Naive thymus-derived CD4-positive, alpha-beta T cell (primary cell): Measurements from ENCODE around the gene MAP3K2. TPM values are rescaled to one million over a fixed set of nuclear protein-coding genes. Genes with fewer than 3 reads are reported as not detected.

Source experiments
- ATAC-seq: fragments of 150-1000 bp; cut with Tn5 transposase; 2 replicates; pipeline ENCODE4 v1.10.0; 2021; ENCODE audit warnings: mild to moderate bottlenecking, moderate library complexity
- CTCF ChIA-PET: fragments of 350-600 bp; sonication (Branson Sonifier 250); formaldehyde crosslinking; loops from one replicate; lab custom pipeline; 2021; ENCODE audit warnings: antibody characterized with exemption; lab: Charles Lee
- POLR2A ChIA-PET: fragments of 350-600 bp; sonication (Branson Sonifier 250); formaldehyde crosslinking; loops from one replicate; lab custom pipeline; 2021; ENCODE audit warnings: antibody characterized with exemption, inconsistent platforms; lab: Charles Lee
- DNase-seq, 9 donors: peaks; one replicate each; pipeline versions ENCODE4 v3.0.0 to v3.0.0-alpha.2; 2020 to 2022; ENCODE audit warnings: mixed read lengths in 1 of 9
- H3K27ac ChIP-seq: one replicate; pipeline ENCODE4 v1.7.0; 2013; ENCODE audit warnings: mild to moderate bottlenecking, low read depth, low read length, moderate library complexity
- H3K27me3 ChIP-seq, 2 donors: one replicate each; pipeline ENCODE4 v1.7.0; 2013; ENCODE audit warnings: low read length in 2 of 2, mild to moderate bottlenecking in 2 of 2, moderate library complexity in 2 of 2; ENCODE audit not compliant: control insufficient read depth in 2 of 2, insufficient read depth in 2 of 2
- H3K36me3 ChIP-seq, 3 experiments: 1 replicate in 2 of 3; 2 replicates in 1 of 3; pipeline ENCODE4 v1.7.0; 2013; ENCODE audit warnings: low read length in 3 of 3, mild to moderate bottlenecking in 3 of 3, moderate library complexity in 1 of 3; ENCODE audit not compliant: insufficient read depth in 3 of 3, control insufficient read depth in 2 of 3
- H3K4me1 ChIP-seq, 2 donors: one replicate each; pipeline ENCODE4 v1.7.0; 2013; ENCODE audit warnings: low read length in 2 of 2, mild to moderate bottlenecking in 2 of 2, moderate library complexity in 1 of 2; ENCODE audit not compliant: control insufficient read depth in 2 of 2, insufficient read depth in 2 of 2
- H3K4me3 ChIP-seq: 2 replicates; pipeline ENCODE4 v1.7.0; 2013; ENCODE audit warnings: mild to moderate bottlenecking, low read length
- H3K9me3 ChIP-seq, 3 experiments: 1 replicate in 2 of 3; 2 replicates in 1 of 3; pipeline ENCODE4 v1.7.0; 2013; ENCODE audit warnings: low read length in 3 of 3; ENCODE audit not compliant: control insufficient read depth in 2 of 3
- H3K27ac Mint-ChIP-seq, 9 donors: one replicate each; pipeline ENCODE4 v1.8.0; 2020 to 2022; ENCODE audit warnings: mixed read lengths in 9 of 9, mild to moderate bottlenecking in 8 of 9, moderate library complexity in 5 of 9, inconsistent platforms in 2 of 9
- H3K27me3 Mint-ChIP-seq, 5 donors: one replicate each; pipeline ENCODE4 v1.8.0; 2021 to 2022; ENCODE audit warnings: mixed read lengths in 5 of 5, mild to moderate bottlenecking in 1 of 5
- H3K36me3 Mint-ChIP-seq, 5 donors: one replicate each; pipeline ENCODE4 v1.8.0; 2020 to 2022; ENCODE audit warnings: mixed read lengths in 5 of 5, mild to moderate bottlenecking in 3 of 5, inconsistent platforms in 1 of 5
- H3K4me1 Mint-ChIP-seq, 7 donors: one replicate each; pipeline ENCODE4 v1.8.0; 2020 to 2022; ENCODE audit warnings: mixed read lengths in 7 of 7, mild to moderate bottlenecking in 3 of 7, inconsistent platforms in 1 of 7
- H3K4me3 Mint-ChIP-seq, 10 donors: one replicate each; pipeline ENCODE4 v1.8.0; 2020 to 2022; ENCODE audit warnings: mild to moderate bottlenecking in 10 of 10, mixed read lengths in 10 of 10, moderate library complexity in 6 of 10, inconsistent platforms in 2 of 10
- H3K9me3 Mint-ChIP-seq, 11 donors: one replicate each; pipeline ENCODE4 v1.8.0; 2020 to 2022; ENCODE audit warnings: mixed read lengths in 11 of 11, mild to moderate bottlenecking in 4 of 11, inconsistent platforms in 1 of 11, moderate library complexity in 1 of 11
- intact Hi-C, 2 donors: fragments of 100-400 bp; cut with micrococcal nuclease; formaldehyde crosslinking; loops; one replicate each; pipeline ENCODE4 v1.15.1; 2023
- polyA plus RNA-seq, 2 donors: library from polyadenylated mRNA; unstranded; fragments of 300-500 nt; fragmentation: Illumina TruSeq; gene quantifications; one replicate each; pipeline ENCODE4 v1.2.3, GENCODE V29; 2021
- total RNA-seq, 6 experiments: library from RNA in 5 of 6; stranded (reverse) in 5 of 6; gene quantifications; 1 replicate in 5 of 6; 2 replicates in 1 of 6; pipeline ENCODE4 v1.2.3 and lab custom pipeline; 2021 to 2026

MAP3K2 gene
- total and polyA plus RNA-seq, 7 experiments from 2014 or later, result 41.3 to 111 (median 81.3) TPM

DNA sequence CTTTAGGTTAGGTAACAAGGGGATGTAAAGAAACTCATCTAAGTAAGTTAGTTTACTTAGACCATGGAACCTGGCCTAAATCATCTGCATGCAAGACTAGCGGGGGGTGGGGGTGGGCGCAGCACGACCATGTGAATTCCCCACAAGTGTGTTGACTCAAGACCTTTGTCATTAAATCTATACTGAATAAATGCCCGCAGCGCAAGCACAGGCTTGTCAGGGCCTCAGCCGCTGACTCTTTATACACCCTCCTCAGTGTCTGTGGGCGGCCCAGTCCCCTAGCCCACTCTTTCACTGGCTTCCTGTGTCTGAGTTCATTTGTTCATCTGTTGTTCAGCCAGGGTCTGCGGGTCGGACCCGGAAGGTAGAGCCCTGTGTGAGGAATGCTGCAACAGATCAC is 17.8 kb downstream of the MAP3K2 start:
- Histone ChIP-seq H3K9me3 (peaks cover 0 to 38% (median 3%) of the 10 kb centered on the region in 3 experiments), H3K27me3 (no peaks in the 10 kb centered on the region), H3K4me3 (no peak overlapping the region), H3K27ac (no peak overlapping the region), H3K4me1 (peaks cover 5 to 6% of the 10 kb centered on the region in 2 donors), H3K36me3 (peaks cover 0 to 7% (median 0%) of the 10 kb centered on the region in 3 experiments)
- intact Hi-C loops, result no loop called here
- peaks cover 16 to 48% (median 37%) of the 10 kb centered on the region in 5 donors for H3K36me3 Mint-ChIP-seq
- DNase-seq, result no peak
- peak overlapping the region in 1 of 10 donors; percentile 35 for H3K4me3 Mint-ChIP-seq
- H3K9me3 Mint-ChIP-seq, result peaks cover 0 to 51% (median 25%) of the 10 kb centered on the region in 11 donors
- ChIA-PET POLR2A (interaction anchor here (0.5 kb wide), 1 partner anchor 30 kb away, joined by 3 read pairs; no protein-coding TSS in a partner anchor), CTCF (no interaction called here)
- H3K27ac Mint-ChIP-seq, result peak overlapping the region in 1 of 9 donors; percentile 38
- ATAC-seq, result no peak
- H3K4me1 Mint-ChIP-seq, result peaks cover 10 to 68% (median 56%) of the 10 kb centered on the region in 7 donors
- no peaks in the 10 kb centered on the region for H3K27me3 Mint-ChIP-seq

DNA sequence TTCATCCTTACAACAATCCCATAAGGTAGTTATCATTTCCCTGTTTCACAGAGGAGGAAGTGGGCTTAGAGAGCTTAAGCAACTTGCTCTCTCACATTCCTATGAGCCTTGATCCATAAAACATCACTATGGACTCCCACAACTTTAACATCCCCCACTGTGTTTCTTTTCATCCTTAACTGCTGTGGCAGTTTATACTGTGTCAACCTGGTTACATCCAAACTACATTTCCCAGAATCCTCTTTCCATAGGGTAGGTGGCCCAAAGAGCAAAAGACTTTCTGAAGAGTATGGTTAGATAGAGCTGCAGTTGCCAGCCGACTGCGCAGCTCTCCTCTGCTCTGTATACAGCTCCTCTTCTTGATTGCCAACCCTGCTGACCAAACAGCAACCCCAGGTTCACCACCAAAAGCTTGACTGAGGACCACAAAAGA is 22.5 kb downstream of the MAP3K2 start:
- ChIA-PET CTCF (interaction anchor here (0.8 kb wide), 1 partner anchor 9 kb away, joined by 3 read pairs; no protein-coding TSS in a partner anchor), POLR2A (interaction anchor here (0.6 kb wide), 1 partner anchor 725 kb away, joined by 6 read pairs; no protein-coding TSS in a partner anchor)
- H3K4me3 ChIP-seq, result no peak overlapping the region
- H3K36me3 Mint-ChIP-seq, result peaks cover 0 to 9% (median 5%) of the 10 kb centered on the region in 5 donors
- H3K4me1 Mint-ChIP-seq, result peaks cover 9 to 85% (median 67%) of the 10 kb centered on the region in 7 donors
- no peak overlapping the region for H3K27ac ChIP-seq
- DNase-seq (no peak), ATAC-seq (peak; percentile 46)
- H3K36me3 ChIP-seq, result peaks cover 0 to 3% (median 0%) of the 10 kb centered on the region in 3 experiments
- H3K9me3 ChIP-seq, result peaks cover 0 to 4% (median 0%) of the 10 kb centered on the region in 3 experiments
- intact Hi-C loops, result loop anchor here in 1 of 2 donors (1.0 kb wide), 1 partner anchor 13 kb away; no protein-coding TSS in a partner anchor
- no peaks in the 10 kb centered on the region for H3K27me3 Mint-ChIP-seq
- peaks cover 6 to 11% of the 10 kb centered on the region in 2 donors for H3K4me1 ChIP-seq
- H3K9me3 Mint-ChIP-seq, result peaks cover 0 to 8% (median 0%) of the 10 kb centered on the region in 11 donors
- peak overlapping the region in 5 of 9 donors; percentile 3 to 76 (median 46) for H3K27ac Mint-ChIP-seq
- peak overlapping the region in 4 of 10 donors; percentile 1 to 24 (median 18) for H3K4me3 Mint-ChIP-seq
- H3K27me3 ChIP-seq, result no peaks in the 10 kb centered on the region

DNA sequence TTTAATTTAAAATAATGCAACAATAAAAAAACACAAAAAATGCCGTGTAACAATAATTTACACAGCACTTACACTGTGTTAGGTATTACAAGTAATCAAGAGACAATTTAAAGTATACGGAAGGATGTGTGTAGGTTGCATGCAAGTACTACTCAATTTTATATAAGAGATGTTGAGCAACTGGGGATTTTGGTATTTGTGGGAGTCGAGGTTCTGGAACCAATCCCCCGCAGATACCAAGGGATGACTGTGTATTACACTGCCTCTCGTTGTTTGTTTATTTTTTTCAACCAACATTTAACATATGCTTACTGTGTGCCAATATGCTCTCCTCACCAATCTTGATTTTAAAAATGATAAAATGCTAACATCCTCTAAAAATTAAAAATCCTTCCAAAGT is 24.8 kb downstream of the MAP3K2 start:
- peaks cover 0 to 9% (median 0%) of the 10 kb centered on the region in 5 donors for H3K36me3 Mint-ChIP-seq
- Histone ChIP-seq H3K4me1 (peaks cover 6 to 16% of the 10 kb centered on the region in 2 donors), H3K9me3 (no peaks in the 10 kb centered on the region), H3K36me3 (no peaks in the 10 kb centered on the region), H3K4me3 (no peak overlapping the region), H3K27me3 (no peaks in the 10 kb centered on the region), H3K27ac (no peak overlapping the region)
- intact Hi-C loops, result no loop called here
- ChIA-PET POLR2A (interaction anchor here (1.2 kb wide), 1 partner anchor 44 kb away, joined by 3 read pairs; no protein-coding TSS in a partner anchor), CTCF (no interaction called here)
- ATAC-seq, result no peak
- H3K4me1 Mint-ChIP-seq, result peaks cover 18 to 97% (median 81%) of the 10 kb centered on the region in 7 donors
- no peak for DNase-seq
- H3K4me3 Mint-ChIP-seq, result no peak overlapping the region
- H3K27ac Mint-ChIP-seq, result no peak overlapping the region
- no peaks in the 10 kb centered on the region for H3K27me3 Mint-ChIP-seq
- no peaks in the 10 kb centered on the region for H3K9me3 Mint-ChIP-seq

DNA sequence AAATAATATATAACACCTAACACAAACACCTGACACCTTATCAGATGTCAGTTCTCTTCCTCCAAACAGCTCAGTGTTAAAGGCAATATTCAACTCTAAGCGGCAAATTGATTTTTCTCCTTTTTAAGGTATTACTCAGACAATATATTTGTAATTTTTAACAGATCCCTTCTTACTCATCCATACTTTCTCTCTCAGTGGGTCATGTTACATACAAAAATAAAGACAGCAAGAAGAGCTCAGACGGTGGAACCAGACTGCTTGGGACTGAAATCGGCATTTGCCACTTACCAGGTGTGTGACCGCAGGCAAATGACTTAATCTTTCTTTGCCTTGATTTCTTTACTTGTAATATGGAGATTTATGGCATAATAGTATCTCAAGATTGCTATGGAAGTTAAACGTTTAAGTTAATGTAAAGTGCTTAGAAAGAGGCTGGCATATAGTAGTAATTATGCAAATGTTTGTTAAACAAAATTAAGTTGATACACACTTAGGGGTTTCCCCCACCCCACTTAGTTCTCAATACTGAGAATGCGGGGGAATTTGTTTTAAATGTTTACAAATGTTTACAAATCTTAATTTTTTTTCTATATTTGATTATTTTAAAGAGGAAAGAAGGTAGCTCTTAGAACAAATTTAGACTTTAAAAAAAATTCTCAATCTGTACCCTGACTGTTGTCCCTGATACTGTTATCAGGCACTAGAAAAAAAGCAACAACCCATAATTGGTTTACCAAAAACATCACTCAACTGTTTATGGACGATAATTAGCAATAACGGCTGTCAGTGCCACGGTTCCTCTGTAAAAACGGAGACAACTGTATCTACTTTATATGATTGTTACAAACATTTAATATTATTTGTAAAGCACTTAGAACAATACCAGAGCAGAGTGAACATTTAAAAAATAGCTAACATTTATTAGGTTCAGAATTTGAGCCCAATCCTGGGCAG is 25.6 kb downstream of the MAP3K2 start:
- peaks cover 18 to 95% (median 81%) of the 10 kb centered on the region in 7 donors for H3K4me1 Mint-ChIP-seq
- H3K9me3 Mint-ChIP-seq, result peaks cover 0 to 2% (median 0%) of the 10 kb centered on the region in 11 donors
- CTCF ChIA-PET, result no interaction called here

DNA sequence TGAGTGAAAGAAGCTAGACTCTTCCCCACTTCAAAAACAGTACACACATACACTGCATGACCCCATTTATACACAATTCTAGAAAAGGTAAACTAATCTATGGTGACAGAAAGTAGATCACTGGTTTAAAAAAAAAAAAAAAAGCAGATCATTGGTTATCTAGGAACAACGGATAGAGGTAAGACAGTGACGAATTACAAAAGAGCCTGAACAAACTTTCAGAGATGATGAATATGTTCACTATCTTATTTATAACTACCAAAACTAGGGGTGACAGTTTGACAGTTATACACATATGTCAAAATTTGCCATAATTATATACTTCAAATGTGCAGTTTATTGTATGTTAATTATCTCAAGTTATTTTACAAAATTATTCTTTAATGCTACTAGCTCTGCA is 27.5 kb downstream of the MAP3K2 start:
- ATAC-seq (no peak), DNase-seq (no peak)
- Histone ChIP-seq H3K27ac (no peak overlapping the region), H3K4me1 (peaks cover 0 to 13% of the 10 kb centered on the region in 2 donors), H3K36me3 (no peaks in the 10 kb centered on the region), H3K27me3 (no peaks in the 10 kb centered on the region), H3K9me3 (no peaks in the 10 kb centered on the region), H3K4me3 (no peak overlapping the region)
- POLR2A ChIA-PET, result no interaction called here
- CTCF ChIA-PET, result no interaction called here
- Mint-ChIP-seq H3K4me1 (peaks cover 20 to 93% (median 77%) of the 10 kb centered on the region in 7 donors), H3K4me3 (no peak overlapping the region), H3K27me3 (no peaks in the 10 kb centered on the region), H3K27ac (peak overlapping the region in 1 of 9 donors; percentile 63), H3K36me3 (peaks cover 0 to 20% (median 4%) of the 10 kb centered on the region in 5 donors), H3K9me3 (peaks cover 0 to 7% (median 0%) of the 10 kb centered on the region in 11 donors)
- intact Hi-C loops, result no loop called here

More for the DNA sequence above, 25.6 kb downstream of the MAP3K2 start:
- peaks cover 0 to 10% (median 0%) of the 10 kb centered on the region in 5 donors for H3K36me3 Mint-ChIP-seq
- Histone ChIP-seq H3K9me3 (no peaks in the 10 kb centered on the region), H3K36me3 (no peaks in the 10 kb centered on the region), H3K4me3 (no peak overlapping the region), H3K4me1 (peaks cover 6 to 16% of the 10 kb centered on the region in 2 donors), H3K27ac (no peak overlapping the region), H3K27me3 (no peaks in the 10 kb centered on the region)
- H3K27me3 Mint-ChIP-seq, result no peaks in the 10 kb centered on the region
- peak overlapping the region in 1 of 10 donors; percentile 2 for H3K4me3 Mint-ChIP-seq
- intact Hi-C loops, result no loop called here
- H3K27ac Mint-ChIP-seq, result peak overlapping the region in 2 of 9 donors; percentile 6 to 56
- ATAC-seq (no peak), DNase-seq (no peak)
- POLR2A ChIA-PET, result no interaction called here

DNA sequence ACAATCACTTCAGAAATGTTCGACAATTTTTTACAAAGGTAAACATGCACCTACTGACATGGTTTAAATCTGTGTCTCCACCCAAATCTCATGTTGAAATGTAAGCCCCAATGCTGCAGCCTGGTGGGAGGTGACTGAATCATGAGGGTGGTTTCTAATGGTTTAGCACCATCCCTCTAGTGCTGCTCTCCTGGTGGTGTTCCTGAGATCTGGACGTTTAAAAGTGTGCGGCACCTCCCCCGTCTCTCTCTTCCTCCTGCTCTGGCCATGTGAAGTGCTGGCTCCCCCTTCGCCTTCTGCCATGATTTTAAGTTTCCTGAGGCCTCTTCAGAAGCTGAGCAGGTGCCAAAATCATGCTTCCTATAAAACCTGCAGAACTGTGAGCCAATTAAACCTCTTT is 28.3 kb downstream of the MAP3K2 start:
- H3K4me3 Mint-ChIP-seq, result peak overlapping the region in 1 of 10 donors; percentile 1
- H3K9me3 Mint-ChIP-seq, result peaks cover 0 to 7% (median 0%) of the 10 kb centered on the region in 11 donors
- H3K9me3 ChIP-seq, result no peaks in the 10 kb centered on the region
- ATAC-seq (no peak), DNase-seq (no peak)
- ChIA-PET CTCF (no interaction called here), POLR2A (no interaction called here)
- intact Hi-C loops, result no loop called here
- no peaks in the 10 kb centered on the region for H3K36me3 ChIP-seq
- no peak overlapping the region for H3K27ac ChIP-seq
- H3K27me3 Mint-ChIP-seq, result no peaks in the 10 kb centered on the region
- peaks cover 0 to 20% (median 4%) of the 10 kb centered on the region in 5 donors for H3K36me3 Mint-ChIP-seq
- peak overlapping the region in 2 of 9 donors; percentile 65 to 76 for H3K27ac Mint-ChIP-seq
- no peaks in the 10 kb centered on the region for H3K27me3 ChIP-seq
- peaks cover 0 to 13% of the 10 kb centered on the region in 2 donors for H3K4me1 ChIP-seq
- H3K4me3 ChIP-seq, result no peak overlapping the region
- H3K4me1 Mint-ChIP-seq, result peaks cover 23 to 93% (median 78%) of the 10 kb centered on the region in 7 donors
